HG03378 (cell line): ENCODE measurements around the gene BAHCC1.

Experiments used
- ATAC-seq: cut with Tn5 transposase; IDR thresholded peaks from one replicate; pipeline ENCODE4 v1.9.1; 2021; ENCODE audit warnings: mild to moderate bottlenecking, moderate library complexity; ENCODE audit not compliant: unreplicated experiment

BAHCC1 gene

DNA sequence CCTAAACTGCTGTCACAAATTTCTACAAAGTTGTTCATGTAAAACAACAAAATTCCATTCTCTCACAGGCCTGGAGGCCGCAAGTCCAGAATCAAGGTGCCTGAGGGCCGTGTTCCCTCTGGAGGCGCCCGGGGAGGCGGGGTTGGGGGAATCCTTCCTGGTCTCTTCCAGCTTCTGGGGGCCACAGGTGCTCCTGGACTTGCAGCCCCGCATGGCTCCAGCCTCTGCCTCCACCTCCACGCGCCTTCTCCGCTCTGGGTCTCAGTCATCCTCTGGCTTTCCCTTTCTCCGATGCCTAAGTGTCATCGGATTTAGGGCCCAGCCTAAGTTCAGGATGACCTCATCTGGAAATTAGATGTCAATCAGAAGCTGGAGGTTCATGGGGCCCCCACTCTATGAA lies 28.6 kb upstream of the BAHCC1 start:
- ATAC-seq = no peak

DNA sequence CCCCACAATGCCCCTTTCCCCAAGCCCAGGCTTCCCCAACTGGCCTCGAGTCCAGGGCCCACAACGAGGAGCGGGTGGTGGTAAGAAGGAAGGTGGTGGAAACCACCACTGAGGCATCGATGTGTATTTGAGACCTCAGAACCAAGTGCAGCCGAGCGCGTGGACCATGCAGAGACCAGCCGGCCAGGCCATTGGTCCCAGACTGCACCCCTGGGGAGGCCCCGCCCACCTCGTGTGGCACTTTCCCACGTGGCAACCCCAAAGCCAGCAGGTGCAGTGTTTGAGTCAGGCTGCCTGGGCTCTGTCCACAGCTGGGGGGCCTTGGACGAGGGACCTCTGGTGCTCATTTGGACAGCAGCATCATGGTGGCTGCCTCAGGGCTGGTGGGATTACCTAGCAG lies 28.1 kb upstream of the BAHCC1 start:
- ATAC-seq = no peak

DNA sequence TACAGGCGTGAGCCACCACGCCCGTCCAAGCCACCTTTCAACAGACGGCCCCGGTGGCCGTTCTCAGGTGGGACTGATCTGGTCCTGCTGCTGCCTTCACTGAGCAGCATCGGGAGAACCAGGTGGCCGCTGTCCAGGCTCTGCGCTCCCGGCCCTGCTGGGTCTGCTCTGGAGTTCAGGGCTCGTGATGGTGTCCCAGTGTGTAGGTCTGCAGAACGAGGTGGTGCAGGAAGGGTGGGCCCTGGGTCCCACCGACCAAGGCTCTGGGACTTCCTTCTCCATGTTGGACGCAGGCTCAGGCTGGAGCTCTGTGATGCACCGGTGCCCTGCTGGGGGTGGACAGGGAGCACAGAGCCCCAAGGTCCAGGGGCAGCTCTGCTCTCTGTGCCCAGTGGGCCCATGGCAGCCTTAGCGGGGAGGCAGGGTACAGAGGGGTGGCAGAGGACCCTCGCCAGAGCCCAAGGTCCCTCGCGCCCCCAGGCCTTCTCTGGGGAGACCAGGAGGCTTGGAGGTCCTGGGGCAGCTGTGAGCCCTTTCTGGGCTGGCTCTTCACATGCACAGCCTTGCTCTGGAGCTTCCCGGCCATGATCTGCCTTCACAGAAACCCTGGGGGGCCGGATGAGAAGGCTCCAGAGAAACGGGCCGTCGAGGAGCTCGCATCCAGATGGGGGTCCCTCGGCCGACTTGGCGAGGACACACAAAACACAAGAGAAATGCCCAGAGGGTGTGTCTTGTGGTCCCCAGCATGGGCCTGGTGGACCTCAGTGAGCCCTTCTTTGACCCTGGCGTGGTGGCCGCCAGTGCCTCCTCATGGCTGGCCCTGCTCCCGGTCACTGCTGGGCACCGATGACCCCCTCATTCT lies 26.9 kb upstream of the BAHCC1 start:
- ATAC-seq = no peak

DNA sequence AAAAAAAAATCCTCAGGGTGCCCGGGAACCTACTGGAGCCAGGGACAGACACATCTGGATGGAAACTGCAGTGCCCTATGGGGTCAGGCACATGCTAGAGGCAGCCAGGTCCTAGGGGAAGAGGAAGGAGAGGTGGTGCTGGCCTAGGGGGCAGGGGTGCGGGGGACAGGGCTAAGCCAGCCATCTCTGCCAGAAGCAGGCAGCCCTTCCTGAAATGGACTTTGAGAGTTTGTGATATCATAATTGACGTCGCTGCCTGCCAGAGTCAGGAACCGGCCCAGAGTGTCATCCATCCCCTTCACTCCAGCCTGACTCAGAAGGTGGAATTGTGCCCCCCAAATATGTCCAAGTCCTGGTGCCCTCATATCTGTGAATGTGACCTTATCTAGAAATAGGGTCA lies 25.0 kb upstream of the BAHCC1 start:
- no peak for ATAC-seq

DNA sequence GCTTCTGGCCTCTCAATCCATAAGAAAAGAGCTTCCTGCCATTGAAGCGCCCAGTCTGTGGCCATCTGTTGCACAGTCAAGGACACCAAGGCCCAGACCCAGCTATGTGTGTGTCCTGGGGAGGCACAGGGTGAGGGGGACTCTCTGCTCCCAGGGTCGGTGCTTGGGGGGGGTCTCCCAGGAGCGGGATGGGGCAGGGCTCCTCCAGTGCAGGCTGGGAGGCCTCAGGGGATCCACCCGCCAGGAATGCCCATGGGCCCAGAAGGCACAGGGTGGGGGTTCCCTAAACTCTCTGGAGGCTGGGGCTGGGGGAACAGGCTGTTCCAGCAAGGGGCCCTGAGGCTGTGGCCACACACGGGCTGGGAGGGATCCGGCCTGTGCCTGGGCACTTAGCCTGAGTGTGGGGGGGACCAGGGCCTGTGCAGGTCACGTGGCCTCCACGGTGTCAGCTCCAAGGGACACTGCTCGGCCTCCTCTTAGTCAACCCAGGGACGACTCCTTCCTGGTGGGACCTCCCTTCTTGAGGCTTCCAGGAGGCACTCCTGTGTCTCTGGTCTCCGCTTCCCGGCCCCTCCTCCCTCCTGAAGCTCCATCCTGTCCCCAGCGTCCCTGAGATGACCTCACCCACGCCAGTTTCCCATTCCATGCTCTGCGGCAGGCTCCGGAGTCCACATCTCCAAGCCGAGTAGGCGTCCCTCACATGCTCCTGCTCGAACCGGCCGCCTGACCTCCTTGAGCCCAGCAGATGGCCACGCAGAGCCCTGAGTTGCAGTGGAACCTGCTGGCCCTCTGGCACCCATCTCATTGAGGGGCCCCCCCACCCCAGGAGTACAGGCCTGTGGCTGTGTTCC lies 23.1 kb upstream of the BAHCC1 start:
- ATAC-seq = no peak

DNA sequence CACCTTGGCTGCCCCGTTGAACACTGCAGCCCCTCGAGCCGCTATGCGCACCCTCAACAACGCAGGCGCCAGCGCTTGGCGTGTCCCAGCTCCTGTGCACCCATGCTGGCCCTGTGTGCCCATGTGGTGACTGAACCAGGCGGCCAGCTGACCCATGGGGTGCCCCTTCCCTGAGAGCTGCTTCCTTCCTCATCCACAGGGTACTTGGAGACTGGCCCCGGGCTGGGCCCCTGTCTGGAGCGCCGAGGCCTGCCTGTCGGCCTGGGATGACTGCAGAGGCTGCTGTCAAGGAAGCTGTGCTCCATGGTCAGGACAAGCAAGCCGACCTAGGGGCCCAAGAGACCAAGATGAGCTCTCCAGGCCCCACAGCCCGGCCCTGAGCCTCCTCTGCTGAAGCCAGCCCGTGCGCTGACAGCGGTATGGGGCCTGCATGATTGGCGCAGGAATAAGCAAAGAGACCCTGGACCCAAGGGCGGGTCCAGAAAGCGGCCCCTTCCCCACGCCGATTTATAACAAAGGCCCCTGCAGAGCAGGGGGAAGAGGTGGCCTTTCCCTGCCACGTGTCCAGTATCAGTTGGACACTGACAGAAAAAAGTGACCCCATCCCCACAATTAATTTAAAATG lies 21.6 kb upstream of the BAHCC1 start:
- ATAC-seq = no peak

DNA sequence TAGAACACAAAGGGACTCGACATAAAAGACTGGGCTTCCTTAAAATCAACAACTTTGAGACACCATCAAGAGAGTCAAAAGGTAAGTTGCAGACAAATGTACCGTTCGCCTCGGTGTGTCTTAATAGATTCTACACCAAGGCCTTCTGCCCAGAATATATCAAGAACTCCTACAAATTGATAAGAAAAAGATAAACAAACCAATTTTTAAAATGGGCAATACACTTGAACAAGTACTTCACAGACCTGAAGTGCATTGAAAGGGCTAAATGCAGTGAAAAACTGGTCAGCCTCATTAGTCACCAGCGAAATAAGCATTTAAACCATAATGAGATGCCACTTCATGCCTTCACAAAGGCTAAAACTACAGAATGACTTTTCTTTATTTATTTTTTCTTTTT lies 20.4 kb upstream of the BAHCC1 start:
- ATAC-seq = no peak

DNA sequence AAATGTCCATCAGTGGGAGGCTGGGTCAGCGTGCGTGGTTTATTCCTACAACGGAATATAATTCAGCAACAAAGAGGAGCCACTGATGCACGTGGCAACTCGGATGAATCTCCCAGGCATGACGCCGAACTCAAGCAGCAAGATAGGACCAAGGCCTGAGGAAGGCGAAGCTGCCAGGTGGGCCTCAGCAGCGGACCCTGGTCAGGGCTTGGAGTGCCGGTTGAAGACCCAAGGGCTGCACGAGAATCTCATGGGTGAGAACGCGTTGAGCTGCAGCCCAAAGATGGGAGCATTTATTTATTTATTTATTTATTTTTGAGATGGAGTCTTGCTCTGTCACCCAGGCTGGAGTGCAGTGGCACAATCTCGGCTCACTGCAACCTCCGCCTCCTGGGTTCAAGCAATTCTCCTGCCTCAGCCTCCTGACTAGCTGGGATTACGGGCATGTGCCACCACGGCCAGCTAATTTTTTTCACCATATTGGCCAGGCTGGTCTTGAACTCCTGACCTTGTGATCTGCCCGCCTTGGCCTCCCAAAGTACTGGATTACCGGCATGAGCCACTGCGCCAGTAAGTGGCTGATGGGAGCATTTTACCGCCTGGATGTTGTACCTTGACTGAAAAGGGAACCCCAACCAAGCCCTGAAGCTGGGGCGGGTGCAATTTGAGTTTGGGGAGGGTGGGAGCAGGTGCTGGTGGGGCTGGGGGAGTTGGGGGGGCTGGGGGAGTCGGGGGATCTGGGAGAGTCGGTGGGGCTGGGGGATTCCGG lies 18.1 kb upstream of the BAHCC1 start:
- ATAC-seq = no peak

DNA sequence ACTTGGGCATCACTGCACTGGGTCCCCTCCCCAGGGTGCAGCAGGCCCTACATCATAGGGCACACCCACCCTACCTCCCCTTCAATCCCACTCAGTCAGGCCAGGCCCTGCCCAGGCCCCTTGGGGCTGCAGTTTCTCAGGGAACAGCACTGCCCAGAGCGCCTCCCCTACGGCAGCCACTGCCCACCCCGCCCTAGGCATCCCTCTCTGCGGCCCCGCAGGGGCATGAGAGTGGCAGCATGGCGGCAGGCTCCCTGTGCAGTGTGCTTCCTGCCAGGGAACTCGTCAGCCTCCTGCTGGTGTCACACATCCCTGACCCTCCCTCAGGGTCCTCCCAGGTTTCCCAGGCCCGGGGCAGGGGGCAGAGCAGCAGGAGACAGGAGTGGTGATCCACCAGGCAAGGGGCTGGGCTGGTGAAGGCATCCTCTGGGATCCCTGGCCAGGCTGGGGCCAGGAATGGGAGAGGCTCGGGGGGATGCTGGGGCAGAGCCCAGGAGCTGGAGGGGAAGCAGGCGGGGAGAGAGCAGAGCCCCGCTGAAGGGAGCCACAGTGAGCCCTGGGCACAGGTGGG lies 16.2 kb upstream of the BAHCC1 start:
- ATAC-seq = no peak

DNA sequence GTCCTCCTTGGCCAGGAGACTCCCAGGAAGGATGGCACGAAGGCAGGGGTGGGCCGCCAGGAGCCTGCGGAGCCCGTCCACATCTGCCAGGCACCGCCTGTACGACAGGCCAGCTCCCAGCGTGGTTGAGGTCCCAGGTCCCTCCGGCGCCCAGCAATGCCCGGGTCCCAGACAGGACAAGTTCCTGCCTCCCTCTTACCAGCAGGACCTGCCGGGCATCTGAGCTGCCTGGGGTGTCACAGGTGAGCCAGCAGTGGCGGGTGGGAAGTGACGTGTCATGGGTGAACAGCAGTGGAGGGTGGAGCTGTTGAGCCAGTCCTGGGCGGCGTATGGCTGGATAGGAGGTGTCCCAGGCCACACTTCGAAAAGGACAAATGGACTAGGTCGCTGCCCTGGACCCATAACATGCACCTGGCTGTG lies 15.7 kb upstream of the BAHCC1 start:
- no peak for ATAC-seq

DNA sequence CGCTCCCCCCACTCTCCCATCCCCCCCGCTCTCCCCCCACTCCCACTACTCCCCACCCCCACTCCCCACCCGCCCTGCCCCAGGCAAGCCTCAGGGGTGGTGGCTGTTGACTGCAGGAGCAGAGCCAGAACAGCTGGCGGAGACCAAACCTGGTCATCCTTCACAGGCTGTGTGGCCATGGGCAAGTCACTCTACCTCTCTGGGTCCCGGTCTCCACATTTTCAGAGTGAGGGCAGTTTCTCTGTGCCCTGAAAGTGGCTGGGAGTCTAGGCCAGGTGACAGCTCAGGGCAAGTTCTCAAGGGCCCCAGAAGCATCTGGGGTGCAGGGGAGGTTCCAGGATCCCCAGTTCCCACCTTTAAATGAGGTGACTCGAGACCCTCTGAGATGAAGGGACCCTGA lies 15.1 kb upstream of the BAHCC1 start:
- no peak for ATAC-seq

DNA sequence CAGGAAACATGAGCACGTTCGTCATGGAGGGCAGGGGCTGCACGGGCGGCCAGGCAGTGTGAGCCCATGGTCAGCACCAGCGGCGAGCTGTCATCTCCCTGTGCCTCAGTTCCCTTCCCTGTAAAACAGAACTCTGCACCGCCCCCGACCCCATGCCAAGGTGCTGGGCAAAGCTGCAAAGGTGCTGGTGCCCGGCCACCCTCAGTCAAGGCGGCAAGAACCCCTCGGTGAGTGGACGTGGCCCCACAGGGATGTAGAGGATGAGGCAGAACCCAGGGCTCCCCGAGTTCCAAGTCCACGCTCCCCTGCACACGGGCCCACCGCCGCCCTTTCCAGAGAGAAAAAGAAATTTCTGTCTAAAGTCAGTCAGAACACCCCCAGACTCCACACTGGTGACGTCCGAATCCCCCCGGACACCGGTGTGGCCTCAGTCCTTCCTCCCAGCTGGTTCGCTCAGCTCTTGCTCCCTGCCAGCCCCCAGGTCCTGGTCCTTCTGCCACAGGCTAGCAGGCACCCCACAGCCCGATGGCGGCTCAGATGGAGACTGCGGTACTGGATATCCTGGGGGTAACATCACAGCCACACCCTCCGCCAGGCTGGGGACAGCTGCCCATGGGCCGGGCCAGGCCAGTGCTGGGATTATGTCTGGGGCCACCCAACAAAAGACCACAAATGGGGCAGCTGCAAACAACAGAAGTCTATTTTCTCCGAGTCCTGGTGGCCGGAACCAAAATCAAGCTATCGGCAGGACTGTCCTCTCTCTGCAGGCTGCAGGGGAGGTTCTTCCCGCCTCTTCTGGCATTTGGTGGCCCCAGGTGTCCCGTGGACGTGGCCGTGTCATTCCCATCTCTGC lies 14.4 kb upstream of the BAHCC1 start:
- no peak for ATAC-seq

DNA sequence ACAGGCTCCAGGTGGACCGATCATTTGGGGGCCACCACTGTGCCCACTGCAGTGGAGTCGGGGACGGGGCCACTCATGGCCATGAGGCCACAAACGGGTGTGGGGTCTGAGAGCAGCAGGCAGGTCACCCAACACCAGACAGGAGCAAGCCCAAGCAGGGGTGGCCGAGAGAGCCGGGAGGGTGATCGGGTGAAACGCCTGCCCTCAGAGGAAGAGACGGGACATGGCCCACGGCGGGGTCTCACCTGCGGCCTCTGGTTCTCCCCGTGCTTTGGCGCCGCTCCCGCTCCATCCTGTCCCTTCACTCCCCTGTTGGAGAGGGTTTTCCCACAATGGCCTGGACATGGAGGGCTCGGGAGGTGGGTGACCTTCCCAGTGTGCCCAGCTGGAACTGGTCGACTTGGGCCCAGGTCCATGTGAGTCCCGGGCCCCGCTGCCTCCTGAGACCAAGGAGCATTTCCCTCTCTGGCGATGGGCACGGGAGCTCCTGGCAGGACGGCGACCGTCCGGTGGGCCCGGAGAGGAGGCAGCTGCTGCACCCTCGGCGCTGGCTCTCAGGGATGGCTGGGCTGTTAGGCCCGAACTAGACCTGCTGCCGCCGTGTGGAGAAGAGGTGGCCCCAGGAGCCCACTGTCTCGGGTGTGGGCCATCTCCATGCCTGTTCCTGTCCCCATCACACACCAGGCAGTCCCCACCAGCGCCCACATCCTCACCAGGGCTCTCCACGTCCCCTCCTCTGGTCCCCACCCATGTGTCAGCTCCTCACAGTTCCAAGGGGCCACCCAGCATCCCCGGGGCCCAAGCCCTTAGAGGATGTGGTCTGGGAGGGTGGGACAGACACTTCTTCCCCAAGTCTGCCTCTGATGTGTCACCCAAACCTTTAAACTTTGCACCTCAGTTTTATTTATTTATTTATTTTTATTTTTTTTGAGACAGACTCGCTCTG lies 13.4 kb upstream of the BAHCC1 start:
- no peak for ATAC-seq

DNA sequence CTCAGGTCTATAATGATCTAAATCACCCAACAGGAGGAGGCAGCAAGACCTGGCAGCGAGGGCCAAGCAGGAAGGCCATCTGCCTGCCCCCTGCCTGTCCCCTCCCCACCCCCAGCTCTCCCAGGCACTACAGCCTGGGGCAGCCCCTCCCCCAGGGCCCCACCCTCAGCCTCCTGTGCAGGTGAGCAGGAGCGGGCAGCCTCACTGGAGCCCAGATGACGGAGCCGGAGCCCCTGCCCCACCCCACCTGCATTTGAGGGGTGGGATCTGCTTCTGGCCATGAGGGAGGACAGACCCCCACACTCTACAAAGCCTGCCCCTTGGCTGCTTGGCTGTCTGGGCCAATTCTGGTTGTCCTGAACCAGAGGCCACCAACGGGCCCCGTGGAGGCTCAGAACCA lies 12.4 kb upstream of the BAHCC1 start:
- no peak for ATAC-seq

DNA sequence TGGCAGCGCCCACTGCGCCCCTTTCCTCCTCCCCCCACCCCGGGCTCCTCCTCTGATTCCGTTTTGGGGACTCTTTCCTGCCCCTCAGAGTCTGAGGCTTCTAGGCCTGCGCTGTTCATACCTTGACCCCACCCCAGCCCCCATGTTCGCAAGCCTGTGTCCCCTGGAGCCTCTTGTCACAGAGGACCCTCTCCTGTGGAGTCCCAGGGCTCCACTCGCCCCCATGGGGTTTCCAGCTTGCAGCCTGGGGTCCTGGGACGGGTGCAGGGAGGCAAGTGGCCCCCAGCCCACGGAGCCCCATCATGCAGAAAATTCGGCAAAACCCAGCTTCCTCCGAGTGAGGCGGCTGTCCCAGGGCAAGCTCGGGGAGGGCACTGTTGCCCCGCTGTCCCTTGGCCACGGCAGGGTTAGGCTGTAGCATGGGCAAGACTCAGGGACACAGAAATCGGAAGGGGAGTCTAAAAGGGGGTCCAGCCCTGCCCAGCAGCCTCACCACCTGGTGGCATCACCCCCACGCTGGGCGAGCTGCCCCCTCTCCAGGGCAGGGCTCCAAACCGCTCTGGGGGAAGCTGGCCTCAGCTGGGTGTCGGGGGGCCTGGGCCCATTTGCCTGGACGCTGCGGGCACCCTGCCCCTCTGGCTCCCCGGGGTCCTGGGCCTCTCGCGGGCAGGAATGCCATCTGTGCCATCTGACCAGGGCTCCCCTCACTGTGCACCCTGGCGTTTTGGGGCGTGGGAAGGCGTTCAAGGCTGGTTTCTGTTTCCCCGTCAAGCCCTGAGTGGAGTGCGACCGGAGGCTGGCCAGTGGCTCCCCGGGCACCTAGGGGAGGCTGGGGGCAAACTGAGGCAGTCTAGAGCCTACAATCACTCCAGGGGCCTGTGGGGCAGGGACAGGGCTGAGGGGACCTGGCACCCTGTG lies 11.5 kb upstream of the BAHCC1 start:
- ATAC-seq = no peak

DNA sequence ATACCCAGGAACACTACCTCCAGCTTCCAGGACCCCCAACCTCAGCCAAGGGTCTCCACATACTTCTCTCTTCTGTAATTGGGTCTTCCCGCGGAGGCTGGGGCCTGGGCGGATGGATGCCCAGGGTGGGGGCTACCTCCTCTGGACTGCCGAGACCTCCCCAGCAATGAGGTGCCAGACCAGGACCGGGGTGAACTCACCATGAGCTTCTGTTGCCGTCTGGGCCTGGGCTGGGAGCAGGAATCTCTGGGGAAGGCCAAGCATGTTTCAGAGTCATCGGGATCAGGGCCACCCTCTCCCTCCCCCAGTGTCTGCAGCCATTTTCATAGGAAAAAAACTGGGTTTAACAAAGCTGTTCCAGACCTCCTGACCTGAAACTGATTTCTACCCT lies 10.3 kb upstream of the BAHCC1 start:
- no peak for ATAC-seq

DNA sequence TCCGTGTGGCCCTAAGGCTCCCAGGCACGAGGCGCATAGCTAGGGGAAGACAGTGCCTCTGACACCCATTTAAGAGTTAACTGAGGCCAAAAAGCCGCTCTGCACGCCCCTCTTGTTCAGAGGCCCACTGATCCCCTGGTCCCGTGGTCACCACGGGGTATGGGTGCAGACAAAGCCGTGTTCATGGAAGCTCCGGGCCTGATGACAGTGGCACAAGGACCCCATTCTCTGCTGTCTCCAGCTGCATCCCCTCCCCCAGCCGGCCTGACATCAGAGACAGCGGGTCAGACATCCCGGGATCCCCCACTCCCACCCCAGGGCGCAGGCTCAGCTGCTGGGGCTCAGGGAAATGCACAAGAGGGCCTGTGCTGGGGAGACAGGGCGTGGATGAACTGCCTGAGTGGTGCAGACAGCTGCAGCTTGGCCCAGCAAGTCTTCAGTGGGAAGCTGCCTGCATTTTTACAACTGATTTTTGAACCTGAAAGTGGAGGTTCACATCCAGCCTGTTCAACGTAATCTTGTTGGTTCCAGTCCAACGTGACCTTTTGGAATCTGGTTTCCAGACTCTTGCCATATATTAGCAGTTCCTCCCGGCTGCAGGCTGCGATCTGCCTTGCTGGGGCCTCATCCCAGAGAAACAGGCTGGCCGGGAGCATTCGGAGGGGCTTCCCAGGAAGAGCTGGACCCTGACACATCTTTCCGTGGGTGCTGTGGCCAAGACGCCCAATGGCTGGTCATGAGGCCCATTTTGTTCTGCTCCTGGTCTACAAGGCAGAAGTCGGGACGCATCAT lies 9.7 kb upstream of the BAHCC1 start:
- ATAC-seq = no peak
